HepG2 (cell line): Measurements from ENCODE around the gene SORD. TPM values are rescaled to one million over a fixed set of nuclear protein-coding genes. Genes with fewer than 3 reads are reported as not detected.
"Not testable (repeated sequence)": the region's sequence is repeated elsewhere in the genome, so short reads cannot be mapped to it uniquely, and the experiment has no call there.

Experiments used
- ATAC-seq: fragments of 200-7000 bp; cut with Tn5 transposase; 3 replicates; pipeline ENCODE4 v1.9.1; 2020; ENCODE audit warnings: mild to moderate bottlenecking, moderate library complexity
- BruUV-seq: library from RNA; stranded (reverse); fragments of 400-500 nt; replicated peaks from 2 replicates; lab custom pipeline; 2021; lab: Mats Ljungman, UMichigan
- CTCF ChIA-PET: fragments of 300-600 bp; formaldehyde crosslinking; extraction: SDS; loops from one replicate; lab custom pipeline; 2021; ENCODE audit warnings: low total read pairs, inconsistent platforms, low intra/inter-chr PET ratio; lab: Yijun Ruan, JAX
- POLR2A ChIA-PET: fragments of 350-600 bp; sonication (Branson Sonifier 250); formaldehyde crosslinking; loops from one replicate; lab custom pipeline; 2020; ENCODE audit warnings: antibody characterized with exemption, inconsistent platforms; lab: Yijun Ruan, JAX
- DNase-seq: peaks from one replicate; pipeline ENCODE4 v3.0.0-alpha.2; 2015; ENCODE audit warnings: low spot score
- FAIRE-seq: peaks from 3 replicates; lab custom pipeline; 2011; peaks lifted over from hg19 to GRCh38; lab: Jason Lieb, UNC
- H2AFZ ChIP-seq: one replicate; pipeline ENCODE4 v1.6.1; 2011; ENCODE audit warnings: low read length, inconsistent platforms
- H3K27ac ChIP-seq: fragments of 300-600 bp; 3 replicates; pipeline ENCODE4 v1.8.0; 2011; ENCODE audit warnings: mixed run types, mild to moderate bottlenecking, mixed read lengths, low read length, inconsistent platforms; ENCODE audit not compliant: insufficient read depth; ENCODE audit errors: extremely low read length
- H3K27me3 ChIP-seq, 2 experiments: fragments of 200-600 bp in 1 of 2; 2 replicates in 1 of 2; 3 replicates in 1 of 2; pipeline versions ENCODE4 v1.6.0 to v1.8.0; 2011; ENCODE audit warnings: low read length in 2 of 2, mild to moderate bottlenecking in 2 of 2, moderate library complexity in 2 of 2, inconsistent platforms in 1 of 2; ENCODE audit not compliant: insufficient read depth in 2 of 2, control insufficient read depth in 1 of 2
- H3K36me3 ChIP-seq, 2 experiments: fragments of 200-600 bp in 1 of 2; replicated peaks in 1 of 2; 2 replicates in 1 of 2; 3 replicates in 1 of 2; pipeline versions ENCODE4 v1.5.1 to v1.8.0; 2011; ENCODE audit warnings: low read length in 2 of 2, inconsistent platforms in 1 of 2; ENCODE audit not compliant: insufficient read depth in 2 of 2, control insufficient read depth in 1 of 2
- H3K4me1 ChIP-seq: 2 replicates; pipeline ENCODE4 v1.5.1; 2012; ENCODE audit warnings: low read length, inconsistent platforms; ENCODE audit not compliant: insufficient read depth
- H3K4me2 ChIP-seq: 2 replicates; pipeline ENCODE4 v1.6.0; 2011; ENCODE audit warnings: low read depth, low read length, inconsistent platforms
- H3K4me3 ChIP-seq, 3 experiments: fragments of 200-600 bp in 1 of 3; sonication (generic), shearing (Covaris generic) in 1 of 3; replicated peaks in 1 of 3; 2 replicates each; pipeline ENCODE4 v1.5.1; 2011 to 2016; ENCODE audit warnings: low read length in 3 of 3, inconsistent platforms in 2 of 3, low read depth in 2 of 3, mild to moderate bottlenecking in 2 of 3, control low read depth in 1 of 3, mixed read lengths in 1 of 3; ENCODE audit not compliant: insufficient read depth in 1 of 3
- H3K79me2 ChIP-seq: one replicate; pipeline ENCODE4 v1.6.1; 2011; ENCODE audit warnings: low read length, inconsistent platforms; ENCODE audit not compliant: insufficient read depth
- H3K9ac ChIP-seq: 2 replicates; pipeline ENCODE4 v1.6.0; 2011; ENCODE audit warnings: mild to moderate bottlenecking, low read depth, low read length, inconsistent platforms; ENCODE audit not compliant: insufficient read depth
- H3K9me3 ChIP-seq: 2 replicates; pipeline ENCODE4 v1.5.1; 2012; ENCODE audit warnings: mild to moderate bottlenecking, low read length
- H4K20me1 ChIP-seq: 2 replicates; pipeline ENCODE4 v1.6.0; 2011; ENCODE audit warnings: inconsistent platforms, mild to moderate bottlenecking, low read length, moderate library complexity; ENCODE audit not compliant: insufficient read depth
- CBFB ChIP-seq: sonication (generic); formaldehyde crosslinking; IDR thresholded peaks from 2 replicates; pipeline ENCODE4 v1.4.0; 2020; ENCODE audit warnings: missing genetic modification reagents
- CENPT ChIP-seq: sonication (generic); formaldehyde crosslinking; IDR thresholded peaks from 2 replicates; pipeline ENCODE4 v1.8.0; 2022; ENCODE audit warnings: low read depth, mild to moderate bottlenecking, moderate library complexity, missing genetic modification reagents
- CREM ChIP-seq, 2 experiments: sonication (generic) in 1 of 2; formaldehyde crosslinking in 1 of 2; IDR thresholded peaks; 2 replicates each; pipeline versions ENCODE4 v1.4.0 to v1.6.1; 2016 to 2020; ENCODE audit warnings: antibody characterized with exemption in 1 of 2, mild to moderate bottlenecking in 1 of 2, missing genetic modification reagents in 1 of 2
- HMG20A ChIP-seq: IDR thresholded peaks from 2 replicates; pipeline ENCODE4 v1.6.1; 2016; ENCODE audit warnings: borderline replicate concordance
- HMG20B ChIP-seq: conservative IDR thresholded peaks from 2 replicates; pipeline ENCODE4 v1.6.1; 2016; ENCODE audit warnings: missing genetic modification reagents, missing compliant biosample characterization
- WGBS: methylation state at CpG from one replicate; pipeline ENCODE4 v1.1.6; 2017; ENCODE audit warnings: low lambda C conversion rate; 5-methylcytosine and 5-hydroxymethylcytosine counted together
- in situ Hi-C: cut with HindIII; loops from 2 replicates; pipeline ENCODE4 v1.10.0; 2017; ENCODE audit warnings: low pct_unique_long_range_greater_than_20kb; ENCODE audit not compliant: extremely low pct_ligation_motif_present
- intact Hi-C: fragments of 100-400 bp; cut with micrococcal nuclease; formaldehyde crosslinking; loops from one replicate; pipeline ENCODE4 v1.10.0; 2022; ENCODE audit not compliant: unreplicated experiment
- polyA plus RNA-seq, 8 experiments: library from polyadenylated mRNA; depleted of rRNA in 3 of 8; stranded (reverse) in 7 of 8; unstranded in 1 of 8; fragments of >200 nt; fragmentation: Illumina TruSeq in 4 of 8; extraction: Trizol in 4 of 8; gene quantifications; 2 replicates each; pipeline versions ENCODE4 v1.2.1 to v1.2.3, GENCODE V29; 2011 to 2016; ENCODE audit warnings: low read depth in 4 of 8, missing spikeins in 1 of 8, mixed read lengths in 1 of 8; ENCODE audit not compliant: insufficient read depth in 1 of 8
- total RNA-seq, 5 experiments: library from RNA; depleted of rRNA; stranded (reverse); fragments of >200 nt; fragmentation: Illumina TruSeq; extraction: Trizol; gene quantifications; 2 replicates each; pipeline ENCODE4 v1.2.3, GENCODE V29; 2016; ENCODE audit warnings: low read depth in 1 of 5

The SORD gene
- total and polyA plus RNA-seq, 2 of the 13 experiments (the other 11 are each of a cell fraction or from before 2014, with no cell fraction given): 59.1 to 95.3 TPM

DNA sequence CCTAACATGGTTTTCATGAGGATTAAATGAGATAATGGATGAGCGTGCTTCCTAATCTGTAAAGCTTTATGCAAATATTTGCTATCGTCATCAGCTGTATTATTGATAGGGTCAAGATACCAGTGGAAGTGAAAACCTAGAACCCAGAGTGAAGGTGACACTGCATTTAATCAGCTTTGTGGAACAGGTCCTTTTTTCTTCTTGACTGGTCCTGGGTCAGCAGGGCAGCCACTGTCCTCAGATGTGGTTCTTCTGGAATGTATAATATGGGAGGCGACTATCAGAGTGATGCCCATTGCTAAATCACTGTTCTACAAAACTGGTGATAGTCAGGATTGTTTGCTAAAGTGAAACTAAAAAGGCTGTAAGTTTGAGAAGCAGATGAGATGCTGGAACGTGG lies 41.4 kb downstream of the SORD start (continued):
- TF ChIP-seq HMG20A (CRISPR knock-in tag) (peak; percentile 56; the same call in 1 of the 2 replicates), CBFB (CRISPR knock-in tag) (peak; percentile 93), CENPT (CRISPR knock-in tag) (no peak), CREM (IDR thresholded peaks at IDR 0.05) (no peak), CREM (CRISPR knock-in tag; IDR thresholded peaks at IDR 0.05) (no peak), HMG20B (CRISPR knock-in tag) (0 out of 2 replicates have a peak, but pooled peaks have one; percentile 31)

GRCh38 chr15:45069942-45070360 lies 47.0 kb downstream of the SORD start:
- H3K4me3 ChIP-seq, H4K20me1 ChIP-seq, H3K9me3 ChIP-seq, H3K27me3 ChIP-seq, intact Hi-C loops, H2AFZ ChIP-seq, ATAC-seq, POLR2A ChIA-PET, DNase-seq, H3K4me2 ChIP-seq, CTCF ChIA-PET, BruUV-seq, H3K9ac ChIP-seq, H3K27ac ChIP-seq, H3K79me2 ChIP-seq, FAIRE-seq: not testable (repeated sequence)
- in situ Hi-C loops: loop anchor here (10.0 kb wide), 1 partner anchor 55 kb away; the partner anchor contains the start of genes DUOX1 and DUOXA1
- Histone ChIP-seq H3K4me1 (peaks cover 13% of the 10 kb centered on the region), H3K36me3 (peaks cover 5 to 21% of the 10 kb centered on the region in 2 experiments; a peak in 4 of 5 replicates)
- 95% methylated on average over 4 of the region's 6 CpGs for WGBS

GRCh38 chr15:45073602-45074001 lies 50.6 kb downstream of the SORD start:
- H3K36me3 ChIP-seq, H2AFZ ChIP-seq, H3K79me2 ChIP-seq, DNase-seq, CTCF ChIA-PET, H3K27ac ChIP-seq, H3K4me3 ChIP-seq, H3K27me3 ChIP-seq, intact Hi-C loops, H3K9ac ChIP-seq, H4K20me1 ChIP-seq, ATAC-seq, H3K9me3 ChIP-seq, POLR2A ChIA-PET, in situ Hi-C loops, H3K4me2 ChIP-seq: not testable (repeated sequence)
- FAIRE-seq: peak; percentile 8
- H3K4me1 ChIP-seq: peaks cover 17% of the 10 kb centered on the region
- BruUV-seq: TSS peak; percentile 28
